Measurements from ENCODE around the gene SIGLEC11. TPM values are rescaled to one million over a fixed set of nuclear protein-coding genes. Genes with fewer than 3 reads are reported as not detected.

The SIGLEC11 gene
- polyA plus RNA-seq, 1 of the 3 experiments (the other 2 are of a cell fraction): not detected

DNA sequence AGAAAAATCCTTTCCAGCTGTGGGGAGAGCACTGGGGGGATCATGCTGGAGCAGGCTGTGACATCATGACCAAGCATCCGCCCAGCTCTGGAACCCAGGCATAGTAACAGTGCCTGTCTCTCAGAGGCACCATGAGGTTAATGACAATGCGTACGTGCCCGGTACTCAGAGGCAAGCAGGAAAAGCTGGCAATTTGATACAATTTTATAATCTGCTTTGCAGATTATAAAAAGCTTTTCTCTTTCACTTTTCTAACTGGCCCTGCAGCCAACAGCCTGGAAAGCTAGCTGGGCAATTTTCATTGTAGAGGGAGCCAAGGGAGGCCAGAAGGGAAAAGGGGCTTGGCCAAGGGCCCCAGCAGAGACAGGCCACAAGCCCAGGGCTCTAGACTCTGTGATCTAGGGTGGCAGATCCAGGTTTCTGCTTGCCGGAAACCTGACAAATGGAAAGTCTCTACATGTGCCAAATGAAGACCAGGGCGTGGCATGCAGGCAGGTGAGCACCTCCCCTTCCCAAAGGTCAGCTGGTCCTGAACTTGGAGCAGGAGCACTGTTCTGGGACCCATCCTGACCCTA is 41.5 kb upstream of the SIGLEC11 start:
- peaks cover 24 to 45% of the 10 kb centered on the region in 2 experiments for H3K36me3 ChIP-seq (replicated peaks in 1 of 2; ENCODE audit: control insufficient read depth in 1 of 2, insufficient read depth in 2 of 2, low read length in 1 of 2)
- WGBS (ENCODE audit: low lambda C conversion rate): 97% methylated on average over 5 of the region's 6 CpGs
- ChIA-PET POLR2A (interaction anchor here (1.7 kb wide), 1 partner anchor 10 kb away, joined by 4 read pairs; no protein-coding TSS in a partner anchor), CTCF (interaction anchor here (1.0 to 3.3 kb wide), 3 partner anchors 9 to 65 kb away, joined by 3 to 11 read pairs (median 4); no protein-coding TSS in a partner anchor)
- H3K27ac ChIP-seq (ENCODE audit: low read depth in 2 of 2, low read length in 1 of 2): no peak overlapping the region
- H3K4me2 ChIP-seq: no peak overlapping the region
- TF ChIP-seq, protein P1, sequence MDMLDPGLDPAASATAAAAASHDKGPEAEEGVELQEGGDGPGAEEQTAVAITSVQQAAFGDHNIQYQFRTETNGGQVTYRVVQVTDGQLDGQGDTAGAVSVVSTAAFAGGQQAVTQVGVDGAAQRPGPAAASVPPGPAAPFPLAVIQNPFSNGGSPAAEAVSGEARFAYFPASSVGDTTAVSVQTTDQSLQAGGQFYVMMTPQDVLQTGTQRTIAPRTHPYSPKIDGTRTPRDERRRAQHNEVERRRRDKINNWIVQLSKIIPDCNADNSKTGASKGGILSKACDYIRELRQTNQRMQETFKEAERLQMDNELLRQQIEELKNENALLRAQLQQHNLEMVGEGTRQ (IDR thresholded peaks at IDR 0.05; ENCODE audit: borderline replicate concordance, low read depth, low read length): no peak
- TF ChIP-seq NRF1 (IDR thresholded peaks at IDR 0.05; ENCODE audit: low read depth, low read length): no peak
- no peak for TF ChIP-seq PBX3 (IDR thresholded peaks at IDR 0.05)
- TF ChIP-seq TCF12 (IDR thresholded peaks at IDR 0.05): no peak
- TF ChIP-seq, protein P2, sequence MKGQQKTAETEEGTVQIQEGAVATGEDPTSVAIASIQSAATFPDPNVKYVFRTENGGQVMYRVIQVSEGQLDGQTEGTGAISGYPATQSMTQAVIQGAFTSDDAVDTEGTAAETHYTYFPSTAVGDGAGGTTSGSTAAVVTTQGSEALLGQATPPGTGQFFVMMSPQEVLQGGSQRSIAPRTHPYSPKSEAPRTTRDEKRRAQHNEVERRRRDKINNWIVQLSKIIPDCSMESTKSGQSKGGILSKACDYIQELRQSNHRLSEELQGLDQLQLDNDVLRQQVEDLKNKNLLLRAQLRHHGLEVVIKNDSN (IDR thresholded peaks at IDR 0.05; ENCODE audit: borderline replicate concordance, low read depth): no peak
- TF ChIP-seq TAF1 (IDR thresholded peaks at IDR 0.05; ENCODE audit: borderline replicate concordance, low read depth, low read length): no peak
- no peak for TF ChIP-seq SIN3A (IDR thresholded peaks at IDR 0.05; ENCODE audit: borderline replicate concordance, low read depth, low read length)
- no peak for TF ChIP-seq ELF1 (IDR thresholded peaks at IDR 0.05)
- no peak overlapping the region for H3K9ac ChIP-seq
- no peaks in the 10 kb centered on the region for H3K27me3 ChIP-seq (ENCODE audit: insufficient read depth)
- no peaks in the 10 kb centered on the region for H3K9me3 ChIP-seq
- H3K9me2 ChIP-seq: no peaks in the 10 kb centered on the region
- peaks cover 10% of the 10 kb centered on the region for H3F3A ChIP-seq (replicated peaks; ENCODE audit: insufficient read depth)
- DNase-seq: no peak
- H4K20me1 ChIP-seq (ENCODE audit: insufficient read depth): peaks cover 24% of the 10 kb centered on the region
- no peak overlapping the region for H2AFZ ChIP-seq (ENCODE audit: low read depth)
- H3K4me3 ChIP-seq (ENCODE audit: low read depth in 2 of 2, low read length in 1 of 2): no peak overlapping the region
- H3K79me2 ChIP-seq (ENCODE audit: insufficient read depth): no peaks in the 10 kb centered on the region
- H3K4me1 ChIP-seq (ENCODE audit: control insufficient read depth in 1 of 2, insufficient read depth in 2 of 2, low read depth in 1 of 2, low read length in 1 of 2): peaks cover 0 to 9% of the 10 kb centered on the region in 2 experiments; a peak in 2 of 4 replicates

DNA sequence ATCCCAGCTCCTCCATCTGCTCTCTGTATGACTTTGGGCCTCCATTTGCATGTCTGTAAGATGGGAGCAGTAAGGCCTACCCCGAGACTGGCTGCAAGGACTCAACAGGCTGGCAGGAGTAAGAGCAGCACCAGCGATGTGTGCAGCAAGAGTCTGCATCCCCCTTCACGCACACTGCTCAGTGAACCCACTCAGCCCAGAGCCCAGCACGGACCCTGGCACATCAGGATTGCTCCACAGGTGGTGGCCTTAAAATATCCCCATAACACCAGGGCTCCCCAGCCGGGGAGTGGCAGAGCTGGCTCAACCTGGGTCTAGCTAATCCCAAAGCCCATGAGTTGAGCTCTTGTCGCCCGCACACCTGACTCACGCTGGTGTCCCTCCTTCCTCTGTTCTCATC is 40.8 kb upstream of the SIGLEC11 start:
- whole genome bisulfite sequencing (ENCODE audit: low lambda C conversion rate): 82% methylated on average over 7 of the region's 8 CpGs
- peaks cover 22 to 41% of the 10 kb centered on the region in 2 experiments for H3K36me3 ChIP-seq (replicated peaks in 1 of 2; ENCODE audit: control insufficient read depth in 1 of 2, insufficient read depth in 2 of 2, low read length in 1 of 2)
- H4K20me1 ChIP-seq (ENCODE audit: insufficient read depth): peaks cover 24% of the 10 kb centered on the region

More for the DNA sequence above, 40.8 kb upstream of the SIGLEC11 start:
- Histone ChIP-seq H3K4me3 (ENCODE audit: low read depth in 2 of 2, low read length in 1 of 2) (no peak overlapping the region), H3K4me2 (no peak overlapping the region), H3F3A (replicated peaks; ENCODE audit: insufficient read depth) (peaks cover 10% of the 10 kb centered on the region), H3K27me3 (ENCODE audit: insufficient read depth) (no peaks in the 10 kb centered on the region), H3K9me3 (no peaks in the 10 kb centered on the region), H3K9ac (no peak overlapping the region), H2AFZ (ENCODE audit: low read depth) (no peak overlapping the region), H3K27ac (ENCODE audit: low read depth in 2 of 2, low read length in 1 of 2) (no peak overlapping the region), H3K79me2 (ENCODE audit: insufficient read depth) (no peaks in the 10 kb centered on the region), H3K9me2 (no peaks in the 10 kb centered on the region), H3K4me1 (ENCODE audit: control insufficient read depth in 1 of 2, insufficient read depth in 2 of 2, low read depth in 1 of 2, low read length in 1 of 2) (peaks cover 0 to 9% of the 10 kb centered on the region in 2 experiments; a peak in 2 of 4 replicates)
- no peak for TF ChIP-seq TAF1 (IDR thresholded peaks at IDR 0.05; ENCODE audit: borderline replicate concordance, low read depth, low read length)
- TF ChIP-seq GATA2 (CRISPR knock-in tag; IDR thresholded peaks at IDR 0.05): no peak
- TF ChIP-seq RCOR1 (IDR thresholded peaks at IDR 0.05; ENCODE audit: low read length): no peak
- no peak for TF ChIP-seq MXI1 (IDR thresholded peaks at IDR 0.05; ENCODE audit: low read depth, low read length)
- no peak for TF ChIP-seq RFX5 (IDR thresholded peaks at IDR 0.05; ENCODE audit: low read length)
- TF ChIP-seq POLR2AphosphoS5 (IDR thresholded peaks at IDR 0.05; ENCODE audit: low read depth, low read length): no peak
- no peak for TF ChIP-seq NRF1 (IDR thresholded peaks at IDR 0.05; ENCODE audit: low read depth, low read length)
- TF ChIP-seq TEAD4 (IDR thresholded peaks at IDR 0.05; ENCODE audit: borderline replicate concordance, insufficient read depth): no peak
- TF ChIP-seq NFIC (IDR thresholded peaks at IDR 0.05; ENCODE audit: borderline replicate concordance): no peak
- no peak for TF ChIP-seq FOXM1 (IDR thresholded peaks at IDR 0.05; ENCODE audit: low read depth)
- no peak for TF ChIP-seq REST (IDR thresholded peaks at IDR 0.05; ENCODE audit: low read depth, low read length)
- TF ChIP-seq SIN3A (IDR thresholded peaks at IDR 0.05; ENCODE audit: borderline replicate concordance, low read depth, low read length): no peak
- TF ChIP-seq ELF1 (IDR thresholded peaks at IDR 0.05): no peak
- POLR2A ChIA-PET: interaction anchor here (1.7 kb wide), 1 partner anchor 9 kb away, joined by 4 read pairs; no protein-coding TSS in a partner anchor
- no peak for DNase-seq
- CTCF ChIA-PET: interaction anchor here (1.0 to 3.3 kb wide), 3 partner anchors 8 to 64 kb away, joined by 3 to 11 read pairs (median 4); no protein-coding TSS in a partner anchor

All from SK-N-SH (cell line).